Panc1 (cell line): ENCODE data around the gene SAMD11.

Source experiments
- POLR2AphosphoS5 ChIP-seq: IDR thresholded peaks from 2 replicates; pipeline ENCODE4 v1.6.1; 2012; ENCODE audit warnings: mild to moderate bottlenecking, low read depth, low read length, moderate library complexity
- TF ChIP-seq, protein P1 (sequence below): fragments of 450-650 bp; IDR thresholded peaks from 2 replicates; pipeline ENCODE4 v1.5.1; 2017; ENCODE audit warnings: mild to moderate bottlenecking

DNA sequence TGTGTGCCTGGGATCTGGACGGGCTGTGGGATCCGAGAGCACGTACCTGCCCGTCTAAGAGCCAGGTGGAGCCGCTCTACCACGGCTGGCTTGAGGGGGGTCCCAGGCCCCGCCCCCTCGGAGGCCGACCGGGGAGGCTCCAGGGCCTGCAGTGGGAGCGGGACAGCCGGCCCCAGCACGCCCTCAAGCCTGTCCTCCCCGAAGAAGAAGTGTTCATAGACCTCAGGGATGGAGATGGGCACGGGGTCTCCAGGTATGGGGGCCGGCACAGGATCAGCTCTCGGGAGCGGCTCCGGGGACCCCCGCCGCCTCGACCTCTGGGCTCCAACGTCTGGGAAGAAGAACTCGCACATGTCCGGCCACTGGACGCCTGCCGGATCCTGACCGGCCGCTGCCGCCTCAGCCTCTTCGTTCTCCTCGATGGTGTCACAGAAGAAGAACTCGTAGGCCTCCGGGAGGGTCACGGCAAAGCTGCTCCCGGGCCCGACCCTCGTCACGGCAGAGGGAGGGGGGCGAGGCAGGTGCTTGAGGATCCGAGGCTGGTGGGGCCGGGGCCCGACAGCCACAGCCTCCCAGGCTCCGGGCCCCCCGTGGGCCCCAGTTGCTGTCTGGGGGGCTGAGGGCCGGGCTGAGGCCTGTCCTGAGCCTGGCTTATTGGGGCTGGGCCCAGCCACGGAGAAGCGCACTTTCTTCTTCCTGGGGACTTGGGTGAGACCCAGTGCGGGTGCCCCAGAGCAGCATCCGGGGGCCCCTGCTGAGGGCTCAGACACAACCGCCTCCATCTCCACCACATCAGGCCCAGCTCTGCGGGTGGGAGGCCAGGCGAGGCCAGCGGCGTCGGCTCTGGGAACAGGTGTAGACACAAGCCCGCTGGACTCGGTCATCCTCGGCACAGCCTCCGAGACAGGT, 55.4 kb downstream of the SAMD11 start:
- TF ChIP-seq, protein P1, sequence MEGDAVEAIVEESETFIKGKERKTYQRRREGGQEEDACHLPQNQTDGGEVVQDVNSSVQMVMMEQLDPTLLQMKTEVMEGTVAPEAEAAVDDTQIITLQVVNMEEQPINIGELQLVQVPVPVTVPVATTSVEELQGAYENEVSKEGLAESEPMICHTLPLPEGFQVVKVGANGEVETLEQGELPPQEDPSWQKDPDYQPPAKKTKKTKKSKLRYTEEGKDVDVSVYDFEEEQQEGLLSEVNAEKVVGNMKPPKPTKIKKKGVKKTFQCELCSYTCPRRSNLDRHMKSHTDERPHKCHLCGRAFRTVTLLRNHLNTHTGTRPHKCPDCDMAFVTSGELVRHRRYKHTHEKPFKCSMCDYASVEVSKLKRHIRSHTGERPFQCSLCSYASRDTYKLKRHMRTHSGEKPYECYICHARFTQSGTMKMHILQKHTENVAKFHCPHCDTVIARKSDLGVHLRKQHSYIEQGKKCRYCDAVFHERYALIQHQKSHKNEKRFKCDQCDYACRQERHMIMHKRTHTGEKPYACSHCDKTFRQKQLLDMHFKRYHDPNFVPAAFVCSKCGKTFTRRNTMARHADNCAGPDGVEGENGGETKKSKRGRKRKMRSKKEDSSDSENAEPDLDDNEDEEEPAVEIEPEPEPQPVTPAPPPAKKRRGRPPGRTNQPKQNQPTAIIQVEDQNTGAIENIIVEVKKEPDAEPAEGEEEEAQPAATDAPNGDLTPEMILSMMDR, result no peak
- TF ChIP-seq POLR2AphosphoS5, result no peak
